H9 (cell line): ENCODE results near the gene LCN2. TPM values are rescaled to one million over a fixed set of nuclear protein-coding genes. Genes with fewer than 3 reads are reported as not detected.
A peak's percentile ranks its signal among the peaks of the same experiment; 100 is the strongest.

Source experiments
- DNase-seq: peaks from one replicate; pipeline ENCODE4 v3.0.0-alpha.2; 2017
- H2AFZ ChIP-seq: one replicate; pipeline ENCODE4 v1.6.1; 2013; ENCODE audit warnings: mild to moderate bottlenecking, low read length, control low read depth, moderate library complexity
- H2AK5ac ChIP-seq: 2 replicates; pipeline ENCODE4 v1.6.1; 2013; ENCODE audit warnings: low read length, control low read depth, mixed read lengths; ENCODE audit not compliant: insufficient read length
- H2BK120ac ChIP-seq: one replicate; pipeline ENCODE4 v1.6.1; 2013; ENCODE audit warnings: low read depth, mild to moderate bottlenecking, low read length, control low read depth, inconsistent platforms; ENCODE audit not compliant: poor library complexity, severe bottlenecking
- H2BK12ac ChIP-seq: 2 replicates; pipeline ENCODE4 v1.6.1; 2013; ENCODE audit warnings: low read length, control low read depth, mixed read lengths, low read depth; ENCODE audit not compliant: insufficient read length
- H2BK15ac ChIP-seq: 2 replicates; pipeline ENCODE4 v1.6.1; 2013; ENCODE audit warnings: low read depth, low read length, control low read depth
- H2BK20ac ChIP-seq: one replicate; pipeline ENCODE4 v1.6.1; 2013; ENCODE audit warnings: low read depth, mild to moderate bottlenecking, low read length, control low read depth, inconsistent platforms; ENCODE audit not compliant: poor library complexity, severe bottlenecking
- H2BK5ac ChIP-seq: 2 replicates; pipeline ENCODE4 v1.6.1; 2013; ENCODE audit warnings: low read length, control low read depth, mixed read lengths; ENCODE audit not compliant: insufficient read length
- H3K14ac ChIP-seq: 2 replicates; pipeline ENCODE4 v1.6.1; 2013; ENCODE audit warnings: low read length, control low read depth; ENCODE audit not compliant: insufficient read depth
- H3K18ac ChIP-seq: 2 replicates; pipeline ENCODE4 v1.6.1; 2013; ENCODE audit warnings: low read depth, mild to moderate bottlenecking, mixed read lengths, low read length, control low read depth; ENCODE audit not compliant: insufficient read length
- H3K23ac ChIP-seq: 2 replicates; pipeline ENCODE4 v1.6.1; 2013; ENCODE audit warnings: low read length, control low read depth, mixed read lengths, low read depth; ENCODE audit not compliant: insufficient read length
- H3K23me2 ChIP-seq: 2 replicates; pipeline ENCODE4 v1.6.1; 2013; ENCODE audit warnings: low read depth, mild to moderate bottlenecking, mixed read lengths, low read length, control low read depth; ENCODE audit not compliant: insufficient read length, poor library complexity, severe bottlenecking
- H3K27ac ChIP-seq: 2 replicates; pipeline ENCODE4 v1.5.1; 2013; ENCODE audit warnings: low read length, control low read depth, mixed read lengths, low read depth; ENCODE audit not compliant: insufficient read length
- H3K27me3 ChIP-seq: 2 replicates; pipeline ENCODE4 v1.6.1; 2013; ENCODE audit warnings: low read length, control low read depth, inconsistent platforms; ENCODE audit not compliant: insufficient read depth
- H3K4ac ChIP-seq: 2 replicates; pipeline ENCODE4 v1.6.1; 2013; ENCODE audit warnings: low read depth, mild to moderate bottlenecking, control low read depth, inconsistent platforms, low read length, moderate library complexity
- H3K4me1 ChIP-seq: 2 replicates; pipeline ENCODE4 v1.6.1; 2013; ENCODE audit warnings: low read length, control low read depth, inconsistent platforms; ENCODE audit not compliant: insufficient read depth
- H3K4me2 ChIP-seq: 2 replicates; pipeline ENCODE4 v1.6.1; 2013; ENCODE audit warnings: low read length, control low read depth, mixed read lengths; ENCODE audit not compliant: insufficient read length, insufficient read depth
- H3K56ac ChIP-seq: 2 replicates; pipeline ENCODE4 v1.6.1; 2013; ENCODE audit warnings: low read depth, mild to moderate bottlenecking, mixed read lengths, low read length, control low read depth; ENCODE audit not compliant: insufficient read length
- H3K79me1 ChIP-seq: 2 replicates; pipeline ENCODE4 v1.6.1; 2013; ENCODE audit warnings: low read depth, mild to moderate bottlenecking, moderate library complexity, low read length, control low read depth, inconsistent platforms; ENCODE audit not compliant: insufficient read depth, poor library complexity, severe bottlenecking
- H3K79me2 ChIP-seq: 2 replicates; pipeline ENCODE4 v1.6.1; 2013; ENCODE audit warnings: low read length, control low read depth, inconsistent platforms; ENCODE audit not compliant: insufficient read depth
- H3K9ac ChIP-seq: 2 replicates; pipeline ENCODE4 v1.6.1; 2013; ENCODE audit warnings: low read length, control low read depth, mixed read lengths; ENCODE audit not compliant: insufficient read length; ENCODE audit errors: extremely low read depth
- H3K9me3 ChIP-seq: one replicate; pipeline ENCODE4 v1.6.1; 2013; ENCODE audit warnings: low read depth, low read length, inconsistent platforms; ENCODE audit not compliant: control insufficient read depth
- H3T11ph ChIP-seq: one replicate; pipeline ENCODE4 v1.6.1; 2013; ENCODE audit warnings: mild to moderate bottlenecking, low read length, control low read depth, inconsistent platforms
- H4K20me1 ChIP-seq: one replicate; pipeline ENCODE4 v1.6.1; 2013; ENCODE audit not compliant: control insufficient read depth, insufficient read length, insufficient read depth
- H4K5ac ChIP-seq: 2 replicates; pipeline ENCODE4 v1.6.1; 2013; ENCODE audit warnings: low read depth, mild to moderate bottlenecking, mixed read lengths, low read length, control low read depth; ENCODE audit not compliant: insufficient read length
- H4K8ac ChIP-seq: replicated peaks from 2 replicates; pipeline ENCODE4 v1.6.1; 2013; ENCODE audit warnings: low read length, control low read depth, mixed read lengths, low read depth; ENCODE audit not compliant: insufficient read length
- H4K91ac ChIP-seq: 2 replicates; pipeline ENCODE4 v1.6.1; 2013; ENCODE audit warnings: low read depth, mild to moderate bottlenecking, moderate library complexity, mixed read lengths, low read length, control low read depth; ENCODE audit not compliant: insufficient read length
- H3K27ac Mint-ChIP-seq, 3 experiments: 2 replicates in 2 of 3; 3 replicates in 1 of 3; pipeline ENCODE4 v1.8.0; 2020 to 2021; ENCODE audit warnings: mixed read lengths in 3 of 3, mild to moderate bottlenecking in 1 of 3, moderate library complexity in 1 of 3
- H3K27me3 Mint-ChIP-seq: 2 replicates; pipeline ENCODE4 v1.8.0; 2021; ENCODE audit warnings: low read depth, mild to moderate bottlenecking, moderate library complexity, mixed read lengths
- H3K36me3 Mint-ChIP-seq, 3 experiments: 2 replicates in 2 of 3; 3 replicates in 1 of 3; pipeline ENCODE4 v1.8.0; 2020 to 2021; ENCODE audit warnings: low read depth in 3 of 3, mixed read lengths in 3 of 3; ENCODE audit not compliant: insufficient read depth in 1 of 3
- H3K4me1 Mint-ChIP-seq, 2 experiments: 2 replicates each; pipeline ENCODE4 v1.8.0; 2020; ENCODE audit warnings: mixed read lengths in 2 of 2
- H3K4me3 Mint-ChIP-seq, 2 experiments: 2 replicates in 1 of 2; 3 replicates in 1 of 2; pipeline ENCODE4 v1.8.0; 2020 to 2021; ENCODE audit warnings: mild to moderate bottlenecking in 2 of 2, mixed read lengths in 2 of 2, moderate library complexity in 1 of 2
- H3K9me3 Mint-ChIP-seq, 2 experiments: 2 replicates in 1 of 2; 3 replicates in 1 of 2; pipeline ENCODE4 v1.8.0; 2020; ENCODE audit warnings: mild to moderate bottlenecking in 2 of 2, mixed read lengths in 2 of 2, moderate library complexity in 1 of 2
- CTCF ChIP-seq: fragments of 200-600 bp; sonication (generic); conservative IDR thresholded peaks from 3 replicates; pipeline ENCODE4 v1.8.0; 2021; ENCODE audit warnings: antibody characterized with exemption, mild to moderate bottlenecking
- WGBS: extraction: QIAGEN DNeasy Blood & Tissue Kit; methylation state at CpG from one replicate; pipeline ENCODE4 v1.1.7; 2013; ENCODE audit warnings: missing lambda C conversion rate, low lambda C conversion rate, mixed read lengths; ENCODE audit not compliant: insufficient read length; ENCODE audit errors: extremely low coverage; 5-methylcytosine and 5-hydroxymethylcytosine counted together
- total RNA-seq: library from RNA; stranded (reverse); gene quantifications from 2 replicates; pipeline ENCODE4 v1.2.1, GENCODE V29; 2021

The LCN2 gene
- total RNA-seq, 1 experiment from 2014 or later: not detected

- no peak overlapping the region for H4K8ac ChIP-seq
- no peak overlapping the region for H3K9ac ChIP-seq
- no peak overlapping the region for H4K91ac ChIP-seq
- H3K4ac ChIP-seq: no peak overlapping the region
- Mint-ChIP-seq H3K27me3 (no peaks in the 10 kb centered on the region), H3K27ac (peak overlapping the region; percentile 49 to 88 (median 67); a peak in 3 of 7 replicates), H3K36me3 (peaks cover 16 to 68% (median 42%) of the 10 kb centered on the region in 3 experiments; a peak in 6 of 7 replicates), H3K9me3 (peaks cover 0 to 1% of the 10 kb centered on the region in 2 experiments; a peak in 1 of 5 replicates), H3K4me3 (no peak overlapping the region), H3K4me1 (peaks cover 0 to 8% of the 10 kb centered on the region in 2 experiments; a peak in 3 of 4 replicates)
- no peaks in the 10 kb centered on the region for H4K20me1 ChIP-seq
- H3K4me2 ChIP-seq: no peak overlapping the region
- H2BK120ac ChIP-seq: no peak overlapping the region
- H2AFZ ChIP-seq: no peak overlapping the region
- no peak overlapping the region for H2BK15ac ChIP-seq
- H3K23ac ChIP-seq: no peak overlapping the region
- H2AK5ac ChIP-seq: no peak overlapping the region
- no peak overlapping the region for H2BK20ac ChIP-seq
- no CpG with 5 or more reads among the region's 15 CpGs for WGBS
- H3K18ac ChIP-seq: no peak overlapping the region
- H2BK12ac ChIP-seq: no peak overlapping the region
- no peak overlapping the region for H4K5ac ChIP-seq
- H3K79me2 ChIP-seq: no peaks in the 10 kb centered on the region
- TF ChIP-seq CTCF: no peak
- no peak overlapping the region for H2BK5ac ChIP-seq
- H3K79me1 ChIP-seq: no peaks in the 10 kb centered on the region
- no peak overlapping the region for H3K27ac ChIP-seq
- no peaks in the 10 kb centered on the region for H3K23me2 ChIP-seq
- H3T11ph ChIP-seq: no peak overlapping the region
- no peaks in the 10 kb centered on the region for H3K4me1 ChIP-seq
- no peaks in the 10 kb centered on the region for H3K27me3 ChIP-seq
- no peaks in the 10 kb centered on the region for H3K9me3 ChIP-seq
- H3K14ac ChIP-seq: no peak overlapping the region
- DNase-seq: no peak
- H3K56ac ChIP-seq: no peak overlapping the region
Measured at GRCh38 chr9:128108269-128109049, 40.8 kb upstream of the LCN2 start.
